OCI-LY3 (cell line): Measurements from ENCODE around the gene PRCD.

Experiments used
- H2AFZ ChIP-seq: fragments of 200-600, 300-600 bp; shearing (Covaris generic); 2 replicates; pipeline ENCODE4 v1.6.0; 2014; ENCODE audit warnings: antibody characterized with exemption, low read depth, low read length
- H3K27ac ChIP-seq: fragments of 200-600, 300-600 bp; sonication (generic); 2 replicates; pipeline ENCODE4 v1.5.1; 2014; ENCODE audit warnings: mild to moderate bottlenecking, low read length, moderate library complexity, mixed read lengths
- H3K27me3 ChIP-seq: fragments of 200-600, 300-600 bp; sonication (generic); 2 replicates; pipeline ENCODE4 v1.6.1; 2014; ENCODE audit warnings: low read depth, low read length, mixed read lengths
- H3K36me3 ChIP-seq: fragments of 200-600, 300-600 bp; sonication (generic); replicated peaks from 2 replicates; pipeline ENCODE3; 2014; ENCODE audit warnings: low read depth, low read length, mixed read lengths
- H3K4me1 ChIP-seq: fragments of 300-600, 200-600 bp; sonication (generic); 2 replicates; pipeline ENCODE4 v1.6.1; 2014; ENCODE audit warnings: low read length, mixed read lengths
- H3K4me2 ChIP-seq: fragments of 200-600, 300-600 bp; sonication (generic); 2 replicates; pipeline ENCODE4 v1.6.1; 2014; ENCODE audit warnings: low read length, mixed read lengths
- H3K4me3 ChIP-seq: fragments of 300-600, 200-600 bp; sonication (generic); 2 replicates; pipeline ENCODE4 v1.5.1; 2014; ENCODE audit warnings: antibody characterized with exemption, mild to moderate bottlenecking, low read length, moderate library complexity
- H3K79me2 ChIP-seq: fragments of 300-600, 200-600 bp; shearing (Covaris generic); 2 replicates; pipeline ENCODE4 v1.6.1; 2014; ENCODE audit warnings: mild to moderate bottlenecking, low read length, mixed read lengths
- H3K9ac ChIP-seq: fragments of 300-600, 200-600 bp; shearing (Covaris generic); 2 replicates; pipeline ENCODE4 v1.6.0; 2014; ENCODE audit warnings: mild to moderate bottlenecking, low read length, moderate library complexity
- H3K9me3 ChIP-seq: fragments of 200-600, 300-600 bp; shearing (Covaris generic); 2 replicates; pipeline ENCODE4 v1.6.1; 2014; ENCODE audit warnings: low read length, mixed read lengths; ENCODE audit not compliant: insufficient read depth
- H4K20me1 ChIP-seq: fragments of 200-600, 300-600 bp; sonication (generic); 2 replicates; pipeline ENCODE4 v1.6.1; 2016; ENCODE audit warnings: low read length, mixed read lengths; ENCODE audit not compliant: insufficient read depth
- EZH2phosphoT487 ChIP-seq: fragments of 200-600 bp; shearing (Covaris generic); IDR thresholded peaks from 2 replicates; pipeline ENCODE4 v1.6.1; 2018; ENCODE audit warnings: antibody characterized with exemption, mixed run types, low read depth
- TF ChIP-seq, protein P1 (sequence below): fragments of 200-600, 300-600 bp; sonication (generic); IDR thresholded peaks from 2 replicates; pipeline ENCODE4 v1.5.1; 2014; ENCODE audit warnings: antibody characterized with exemption, low read length, low read depth

The PRCD gene

DNA sequence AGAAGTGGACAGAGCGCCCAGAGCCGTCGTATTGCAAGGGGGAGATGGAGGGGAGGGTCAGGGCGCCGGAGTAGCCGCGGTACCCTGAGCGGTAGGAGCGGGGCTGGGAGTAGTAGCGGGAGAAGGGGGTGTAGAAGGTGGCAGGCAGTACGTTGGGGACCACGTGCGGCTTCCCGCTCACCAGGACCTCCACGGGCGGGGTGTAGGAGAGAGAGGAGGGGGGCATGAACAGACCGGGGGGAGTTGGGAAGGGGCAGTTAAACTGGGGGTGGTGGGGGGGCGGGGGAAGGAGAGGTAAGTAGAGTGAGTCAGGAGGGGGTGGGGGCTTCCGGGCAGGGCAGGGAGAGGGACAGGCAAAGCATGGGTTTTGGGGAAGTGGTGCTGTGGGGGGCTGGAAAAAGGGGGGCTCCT lies 29.0 kb downstream of the PRCD start:
- peaks cover 24% of the 10 kb centered on the region for H4K20me1 ChIP-seq

DNA sequence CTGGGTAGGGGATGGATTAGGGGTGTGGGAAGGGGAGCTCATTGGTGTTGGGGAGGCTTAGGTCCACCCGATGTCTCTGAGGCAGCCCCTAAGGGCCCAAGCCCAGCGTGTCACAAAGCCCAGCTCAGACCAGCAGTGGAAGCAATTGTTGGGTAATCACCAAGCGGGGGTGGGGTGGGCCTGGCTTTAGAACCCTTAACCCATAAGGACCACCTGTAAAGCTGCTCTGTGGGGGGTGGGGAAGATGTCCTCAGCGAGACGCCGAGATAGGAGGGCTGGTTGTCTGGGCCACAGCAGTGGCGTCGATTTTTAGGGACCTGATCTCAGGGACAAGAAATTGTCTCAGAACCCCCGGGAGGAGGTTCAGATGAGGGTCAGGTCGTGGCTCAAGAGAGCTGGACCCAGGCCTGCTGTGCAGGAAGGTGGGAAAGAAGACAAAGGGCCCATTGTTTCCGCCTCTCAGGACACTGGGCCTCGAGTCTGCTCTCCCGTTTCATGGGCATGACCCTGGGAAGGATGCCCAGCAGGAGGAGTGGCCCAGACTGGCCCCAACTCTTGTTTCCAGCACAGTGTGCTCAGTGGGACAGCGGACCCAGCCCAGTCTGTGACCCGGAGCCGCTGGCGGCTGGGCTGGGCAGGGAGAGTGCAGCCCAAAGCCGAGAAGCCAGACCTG lies 29.9 kb downstream of the PRCD start:
- no peak overlapping the region for H3K4me3 ChIP-seq
- TF ChIP-seq EZH2phosphoT487, result no peak
- TF ChIP-seq, protein P1, sequence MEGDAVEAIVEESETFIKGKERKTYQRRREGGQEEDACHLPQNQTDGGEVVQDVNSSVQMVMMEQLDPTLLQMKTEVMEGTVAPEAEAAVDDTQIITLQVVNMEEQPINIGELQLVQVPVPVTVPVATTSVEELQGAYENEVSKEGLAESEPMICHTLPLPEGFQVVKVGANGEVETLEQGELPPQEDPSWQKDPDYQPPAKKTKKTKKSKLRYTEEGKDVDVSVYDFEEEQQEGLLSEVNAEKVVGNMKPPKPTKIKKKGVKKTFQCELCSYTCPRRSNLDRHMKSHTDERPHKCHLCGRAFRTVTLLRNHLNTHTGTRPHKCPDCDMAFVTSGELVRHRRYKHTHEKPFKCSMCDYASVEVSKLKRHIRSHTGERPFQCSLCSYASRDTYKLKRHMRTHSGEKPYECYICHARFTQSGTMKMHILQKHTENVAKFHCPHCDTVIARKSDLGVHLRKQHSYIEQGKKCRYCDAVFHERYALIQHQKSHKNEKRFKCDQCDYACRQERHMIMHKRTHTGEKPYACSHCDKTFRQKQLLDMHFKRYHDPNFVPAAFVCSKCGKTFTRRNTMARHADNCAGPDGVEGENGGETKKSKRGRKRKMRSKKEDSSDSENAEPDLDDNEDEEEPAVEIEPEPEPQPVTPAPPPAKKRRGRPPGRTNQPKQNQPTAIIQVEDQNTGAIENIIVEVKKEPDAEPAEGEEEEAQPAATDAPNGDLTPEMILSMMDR, result no peak

More for the DNA sequence above, 29.0 kb downstream of the PRCD start:
- no peak overlapping the region for H3K27ac ChIP-seq
- no peak overlapping the region for H3K9ac ChIP-seq
- no peak overlapping the region for H2AFZ ChIP-seq
- no peaks in the 10 kb centered on the region for H3K9me3 ChIP-seq
- H3K4me1 ChIP-seq, result peaks cover 9% of the 10 kb centered on the region
- peaks cover 13% of the 10 kb centered on the region for H3K36me3 ChIP-seq
- no peak for TF ChIP-seq EZH2phosphoT487
- TF ChIP-seq, protein P1, result no peak
- no peaks in the 10 kb centered on the region; the same call in 1 of the 2 replicates for H3K79me2 ChIP-seq
- H3K27me3 ChIP-seq, result no peaks in the 10 kb centered on the region
- H3K4me2 ChIP-seq, result no peak overlapping the region
- no peak overlapping the region for H3K4me3 ChIP-seq

DNA sequence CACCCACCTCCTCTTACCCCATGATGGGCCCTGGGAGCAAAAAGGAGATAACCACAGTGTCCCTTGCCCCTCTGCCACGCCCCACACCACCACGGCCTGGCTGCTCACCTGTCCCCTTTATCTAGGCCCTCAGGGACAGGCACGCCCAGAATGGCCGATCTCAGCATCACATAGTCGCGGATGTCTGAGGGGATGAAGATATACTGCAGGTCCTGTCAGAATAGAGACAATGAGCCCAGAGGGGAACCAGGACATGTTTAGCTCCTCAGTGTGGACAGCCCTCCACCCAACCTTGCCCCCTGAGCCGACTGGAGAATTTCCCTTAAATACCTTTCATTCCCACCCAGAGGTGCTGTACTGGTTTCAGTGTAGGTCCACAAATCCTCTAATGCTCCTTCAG lies 30.6 kb downstream of the PRCD start:
- Histone ChIP-seq H3K27ac (no peak overlapping the region), H3K9ac (no peak overlapping the region), H4K20me1 (peaks cover 20% of the 10 kb centered on the region), H3K4me3 (no peak overlapping the region), H3K79me2 (no peaks in the 10 kb centered on the region; the same call in 1 of the 2 replicates), H3K4me1 (peaks cover 9% of the 10 kb centered on the region), H3K9me3 (no peaks in the 10 kb centered on the region), H3K4me2 (no peak overlapping the region), H3K27me3 (no peaks in the 10 kb centered on the region), H3K36me3 (peaks cover 9% of the 10 kb centered on the region), H2AFZ (no peak overlapping the region)
- no peak for TF ChIP-seq EZH2phosphoT487
- TF ChIP-seq, protein P1, result no peak

More for the DNA sequence above, 29.9 kb downstream of the PRCD start:
- peaks cover 9% of the 10 kb centered on the region for H3K4me1 ChIP-seq
- H3K9me3 ChIP-seq, result no peaks in the 10 kb centered on the region
- H2AFZ ChIP-seq, result no peak overlapping the region
- peaks cover 24% of the 10 kb centered on the region for H4K20me1 ChIP-seq
- no peak overlapping the region for H3K4me2 ChIP-seq
- no peaks in the 10 kb centered on the region; the same call in 1 of the 2 replicates for H3K79me2 ChIP-seq
- no peak overlapping the region for H3K27ac ChIP-seq
- no peaks in the 10 kb centered on the region for H3K27me3 ChIP-seq
- H3K36me3 ChIP-seq, result peaks cover 13% of the 10 kb centered on the region
- H3K9ac ChIP-seq, result no peak overlapping the region

DNA sequence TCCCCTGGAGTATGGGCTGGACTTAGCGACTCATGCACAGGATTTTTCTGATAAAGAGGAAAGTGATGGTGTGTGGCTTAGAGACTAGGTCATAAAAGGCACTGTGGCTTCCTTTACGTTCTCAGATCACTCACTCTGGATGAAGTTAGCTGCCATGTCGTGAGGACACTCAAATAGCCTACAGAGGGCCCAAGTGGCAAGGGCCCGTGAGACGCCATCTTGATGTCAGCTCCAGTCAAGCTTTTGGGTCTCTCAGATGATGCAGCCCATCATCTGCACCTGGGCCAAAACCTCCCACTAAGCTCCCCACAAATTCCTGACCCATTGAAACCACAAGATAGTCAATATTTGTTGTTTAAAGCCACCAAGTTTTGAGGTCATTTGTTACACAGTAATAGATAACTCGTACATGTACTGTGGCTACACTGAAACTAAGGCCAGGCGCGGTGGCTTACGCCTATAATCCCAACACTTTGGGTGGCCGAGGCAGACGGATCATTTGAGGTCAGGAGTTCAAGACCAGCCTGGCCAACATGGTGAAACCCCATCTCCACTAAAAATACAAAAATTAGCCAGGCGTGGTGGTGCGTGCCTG lies 31.1 kb downstream of the PRCD start:
- no peaks in the 10 kb centered on the region for H3K9me3 ChIP-seq
- H3K4me2 ChIP-seq, result no peak overlapping the region
- H3K4me1 ChIP-seq, result peaks cover 9% of the 10 kb centered on the region
- H3K27ac ChIP-seq, result no peak overlapping the region
- peaks cover 15% of the 10 kb centered on the region for H4K20me1 ChIP-seq
- H3K79me2 ChIP-seq, result no peaks in the 10 kb centered on the region; the same call in 1 of the 2 replicates
- H3K27me3 ChIP-seq, result no peaks in the 10 kb centered on the region
- H3K4me3 ChIP-seq, result no peak overlapping the region
- H3K36me3 ChIP-seq, result peaks cover 3% of the 10 kb centered on the region
- TF ChIP-seq EZH2phosphoT487, result no peak
- TF ChIP-seq, protein P1, result no peak
- H3K9ac ChIP-seq, result no peak overlapping the region
- H2AFZ ChIP-seq, result no peak overlapping the region
